ENCODE measurements around the gene ADGRG3. TPM values are rescaled to one million over a fixed set of nuclear protein-coding genes. Genes with fewer than 3 reads are reported as not detected.

Gene ADGRG3
- total RNA-seq, 1 experiment from 2014 or later = 0.46 TPM

DNA sequence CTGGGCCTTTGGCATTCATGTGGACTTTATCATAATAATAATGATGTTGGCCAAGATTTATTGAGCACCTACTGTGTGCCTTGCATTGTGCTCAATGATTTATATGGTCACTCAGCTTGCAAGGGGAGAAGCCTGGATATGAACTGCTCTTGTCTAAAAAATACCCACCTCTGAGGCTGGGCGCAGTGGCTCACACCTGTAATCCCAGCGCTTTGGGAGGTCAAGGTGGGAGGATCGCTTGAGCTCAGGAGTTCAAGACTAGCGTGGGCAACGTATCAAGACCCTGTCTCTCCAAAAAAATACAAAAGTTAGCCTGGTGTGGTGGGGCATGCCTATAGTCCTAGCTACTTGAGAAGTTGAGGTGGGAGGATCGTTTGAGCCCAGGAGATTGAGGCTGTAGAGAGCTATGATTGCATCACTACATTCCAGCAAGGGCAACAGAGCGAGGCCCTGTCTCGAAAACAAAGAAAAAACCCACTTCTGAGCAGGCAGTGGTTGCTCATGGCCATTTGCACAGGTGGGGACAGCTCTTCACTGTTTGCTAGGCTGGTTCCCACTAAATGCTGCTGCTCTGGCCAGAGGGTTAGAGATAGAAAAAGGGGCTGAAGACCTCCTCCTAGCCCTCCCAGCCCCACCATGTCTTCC lies 43.9 kb upstream of the ADGRG3 start:
- Histone ChIP-seq H3K4me1 (ENCODE audit: insufficient read depth, low read length) (no peaks in the 10 kb centered on the region; the same call in 1 of the 2 replicates), H3T11ph (ENCODE audit: low read length) (no peak overlapping the region), H3K9me3 (ENCODE audit: control insufficient read depth, low read depth, low read length) (no peaks in the 10 kb centered on the region), H2AFZ (ENCODE audit: low read length) (no peak overlapping the region), H3K4ac (ENCODE audit: low read depth, low read length) (no peak overlapping the region), H3K14ac (ENCODE audit: insufficient read depth, low read length) (no peak overlapping the region), H4K91ac (ENCODE audit: insufficient read length, low read depth, low read length) (no peak overlapping the region), H3K9ac (ENCODE audit: extremely low read depth, insufficient read length, low read length) (no peak overlapping the region), H3K23ac (ENCODE audit: insufficient read length, low read depth, low read length) (no peak overlapping the region), H3K56ac (ENCODE audit: insufficient read length, low read depth, low read length) (no peak overlapping the region), H3K23me2 (ENCODE audit: insufficient read length, low read depth, low read length, poor library complexity, severe bottlenecking) (peaks cover 3% of the 10 kb centered on the region), H3K18ac (ENCODE audit: insufficient read length, low read depth, low read length) (no peak overlapping the region), H3K79me2 (ENCODE audit: insufficient read depth, low read length) (no peaks in the 10 kb centered on the region), H3K79me1 (ENCODE audit: insufficient read depth, low read depth, low read length, poor library complexity, severe bottlenecking) (no peaks in the 10 kb centered on the region), H2BK5ac (ENCODE audit: insufficient read length, low read length) (no peak overlapping the region), H2BK12ac (ENCODE audit: insufficient read length, low read depth, low read length) (no peak overlapping the region), H3K4me2 (ENCODE audit: insufficient read depth, insufficient read length, low read length) (no peak overlapping the region), H3K27me3 (ENCODE audit: insufficient read depth, low read length) (no peaks in the 10 kb centered on the region), H3K27ac (ENCODE audit: insufficient read length, low read depth, low read length) (no peak overlapping the region), H4K8ac (replicated peaks; ENCODE audit: insufficient read length, low read depth, low read length) (no peak overlapping the region), H2AK5ac (ENCODE audit: insufficient read length, low read length) (no peak overlapping the region), H2BK120ac (ENCODE audit: low read depth, low read length, poor library complexity, severe bottlenecking) (no peak overlapping the region), H2BK20ac (ENCODE audit: low read depth, low read length, poor library complexity, severe bottlenecking) (no peak overlapping the region), H2BK15ac (ENCODE audit: low read depth, low read length) (no peak overlapping the region), H4K20me1 (ENCODE audit: control insufficient read depth, insufficient read depth, insufficient read length) (peaks cover 3% of the 10 kb centered on the region), H4K5ac (ENCODE audit: insufficient read length, low read depth, low read length) (no peak overlapping the region)
- no peak for DNase-seq
- peaks cover 0 to 3% of the 10 kb centered on the region in 2 experiments; a peak in 2 of 5 replicates for H3K9me3 Mint-ChIP-seq
- no CpG with 5 or more reads among the region's 8 CpGs for WGBS (ENCODE audit: extremely low coverage, insufficient read length, low lambda C conversion rate)
- H3K27ac Mint-ChIP-seq = no peak overlapping the region; a peak in 1 of 7 replicates
- TF ChIP-seq, protein P1, sequence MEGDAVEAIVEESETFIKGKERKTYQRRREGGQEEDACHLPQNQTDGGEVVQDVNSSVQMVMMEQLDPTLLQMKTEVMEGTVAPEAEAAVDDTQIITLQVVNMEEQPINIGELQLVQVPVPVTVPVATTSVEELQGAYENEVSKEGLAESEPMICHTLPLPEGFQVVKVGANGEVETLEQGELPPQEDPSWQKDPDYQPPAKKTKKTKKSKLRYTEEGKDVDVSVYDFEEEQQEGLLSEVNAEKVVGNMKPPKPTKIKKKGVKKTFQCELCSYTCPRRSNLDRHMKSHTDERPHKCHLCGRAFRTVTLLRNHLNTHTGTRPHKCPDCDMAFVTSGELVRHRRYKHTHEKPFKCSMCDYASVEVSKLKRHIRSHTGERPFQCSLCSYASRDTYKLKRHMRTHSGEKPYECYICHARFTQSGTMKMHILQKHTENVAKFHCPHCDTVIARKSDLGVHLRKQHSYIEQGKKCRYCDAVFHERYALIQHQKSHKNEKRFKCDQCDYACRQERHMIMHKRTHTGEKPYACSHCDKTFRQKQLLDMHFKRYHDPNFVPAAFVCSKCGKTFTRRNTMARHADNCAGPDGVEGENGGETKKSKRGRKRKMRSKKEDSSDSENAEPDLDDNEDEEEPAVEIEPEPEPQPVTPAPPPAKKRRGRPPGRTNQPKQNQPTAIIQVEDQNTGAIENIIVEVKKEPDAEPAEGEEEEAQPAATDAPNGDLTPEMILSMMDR (conservative IDR thresholded peaks at IDR 0.05) = no peak
- H3K4me1 Mint-ChIP-seq = peaks cover 40 to 83% of the 10 kb centered on the region in 2 experiments
- no peaks in the 10 kb centered on the region; a peak in 1 of 7 replicates for H3K36me3 Mint-ChIP-seq (ENCODE audit: insufficient read depth in 1 of 3, low read depth in 3 of 3)
- peaks cover 12% of the 10 kb centered on the region for H3K27me3 Mint-ChIP-seq (ENCODE audit: low read depth)
- H3K4me3 Mint-ChIP-seq = no peak overlapping the region
